Measurements from ENCODE around the gene C4orf33.

GRCh38 chr4:129162450-129162849, 66.5 kb downstream of the C4orf33 start:
- TF ChIP-seq CTCF (IDR thresholded peaks at IDR 0.05) (no peak), POLR2A (IDR thresholded peaks at IDR 0.05) (no peak)

All from lower leg skin (tissue), 3 donors.